CD4-positive, alpha-beta T cell treated with Interferon alpha-2 for 1 hour (primary cell): ENCODE measurements around the gene CFD.
"Not testable (repeated sequence)": the region's sequence is repeated elsewhere in the genome, so short reads cannot be mapped to it uniquely, and the experiment has no call there.

Experiments
- DNase-seq, 2 donors: peaks; one replicate each; pipeline ENCODE4 v3.0.0-alpha.2; 2020 to 2022

The CFD gene

DNA sequence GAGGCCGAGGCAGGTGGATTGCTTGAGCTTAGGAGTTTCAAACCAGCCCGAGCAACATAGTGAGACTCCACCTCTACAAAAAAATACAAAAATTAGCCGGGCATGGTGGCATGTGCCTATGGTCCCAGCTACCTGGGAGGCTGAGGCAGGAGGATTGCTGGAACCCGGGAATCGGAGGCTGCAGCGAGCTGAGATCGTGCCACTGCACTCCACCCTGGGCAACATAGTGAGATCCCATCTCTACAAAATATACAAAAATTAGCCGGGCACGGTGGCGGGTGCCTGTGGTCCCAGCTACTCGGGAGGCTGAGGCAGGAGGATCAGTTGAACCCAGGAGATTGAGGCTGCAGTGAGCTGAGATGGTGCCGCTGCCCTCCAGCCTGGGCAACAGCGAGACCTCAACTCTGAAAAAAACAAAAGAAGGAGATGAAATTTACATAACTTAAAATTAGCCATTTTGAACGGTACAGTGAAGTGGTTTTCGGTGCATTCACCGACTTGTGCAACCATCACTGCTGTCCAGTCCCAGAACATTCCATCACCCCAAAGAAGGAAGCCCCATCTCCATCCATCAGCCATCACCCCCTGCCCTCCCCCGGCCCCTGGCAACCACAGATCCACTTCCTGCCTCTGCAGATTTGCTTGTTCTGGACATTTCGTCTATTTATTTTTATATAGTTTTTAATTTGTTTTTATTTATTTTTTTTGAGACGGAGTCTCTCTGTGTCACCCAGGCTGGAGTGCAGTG is 33.4 kb upstream of the CFD start:
- DNase-seq, result no peak

DNA sequence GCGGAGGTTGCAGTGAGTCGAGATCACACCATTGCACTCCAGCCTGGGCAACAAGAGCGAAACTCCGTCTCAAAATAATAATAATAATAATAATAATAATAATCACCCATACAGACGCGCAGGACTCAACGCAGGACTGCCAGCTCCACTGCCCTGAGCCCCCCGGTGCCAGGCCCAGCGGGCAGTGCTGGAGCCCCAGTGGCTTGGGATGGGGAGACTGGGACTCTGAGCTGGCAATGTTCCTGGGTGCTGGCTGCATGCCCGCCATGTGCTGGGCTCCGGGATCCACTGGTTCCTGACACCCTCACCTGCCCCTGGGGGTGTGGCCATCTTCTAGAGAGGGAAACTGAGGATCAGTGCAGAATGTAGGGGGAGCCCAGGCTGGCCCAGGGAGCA is 32.2 kb upstream of the CFD start:
- no peak for DNase-seq

DNA sequence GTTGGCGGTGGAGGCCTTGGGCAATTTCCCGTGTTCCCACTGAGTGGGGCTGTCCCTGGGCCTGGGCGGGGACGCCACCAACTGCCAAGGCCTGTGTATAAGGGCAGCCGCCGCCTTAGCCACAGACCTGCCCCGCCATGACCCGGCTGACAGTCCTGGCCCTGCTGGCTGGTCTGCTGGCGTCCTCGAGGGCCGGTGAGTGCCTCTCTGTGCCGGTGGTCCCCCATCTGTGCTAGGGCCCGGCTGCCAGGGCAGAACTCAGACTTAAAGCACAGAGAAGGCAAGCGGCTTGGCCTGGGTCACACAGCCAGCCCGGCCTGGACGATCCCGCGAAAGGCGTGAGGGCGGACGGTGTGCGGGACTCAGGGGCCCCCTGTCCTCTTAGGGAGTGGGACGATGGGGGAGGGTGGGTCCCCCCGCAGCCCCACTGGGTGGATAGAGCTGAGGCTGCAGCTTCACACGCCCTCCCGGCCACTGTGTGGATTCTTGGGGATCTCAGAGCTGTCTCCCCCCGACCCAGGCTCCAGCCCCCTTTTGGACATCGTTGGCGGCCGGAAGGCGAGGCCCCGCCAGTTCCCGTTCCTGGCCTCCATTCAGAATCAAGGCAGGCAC is 31.6 kb upstream of the CFD start, which contains the start of gene AZU1:
AZU1 (plus strand) TSS at position 128 of the 612 bp plus-strand sequence; CDS start at position 138, 10 bp downstream.
- DNase-seq, result no peak

DNA sequence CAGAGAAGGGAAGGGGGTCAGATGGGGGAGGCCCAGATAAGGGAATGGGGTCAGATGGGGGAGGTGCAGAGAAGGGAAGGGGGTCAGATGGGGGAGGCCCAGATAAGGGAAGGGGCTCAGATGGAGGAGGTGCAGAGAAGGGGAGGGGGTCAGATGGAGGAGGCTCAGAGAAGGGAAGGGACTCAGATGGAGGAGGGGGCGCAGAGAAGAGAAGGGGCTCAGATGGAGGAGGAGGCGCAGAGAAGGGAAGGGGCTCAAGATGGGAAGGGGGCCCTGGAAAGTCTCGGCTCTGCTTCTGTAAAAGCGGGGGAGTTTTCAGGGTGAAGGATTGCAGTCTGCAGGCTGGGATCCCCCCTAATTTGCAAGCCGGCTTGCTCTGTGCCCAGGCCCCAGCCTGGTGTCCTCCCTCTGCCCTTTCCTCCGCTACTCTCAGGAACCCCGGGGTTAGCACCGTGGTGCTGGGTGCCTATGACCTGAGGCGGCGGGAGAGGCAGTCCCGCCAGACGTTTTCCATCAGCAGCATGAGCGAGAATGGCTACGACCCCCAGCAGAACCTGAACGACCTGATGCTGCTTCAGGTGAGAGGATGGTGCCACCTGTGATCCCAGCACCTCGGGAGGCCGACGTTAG is 30.2 kb upstream of the CFD start:
- DNase-seq, result no peak

DNA sequence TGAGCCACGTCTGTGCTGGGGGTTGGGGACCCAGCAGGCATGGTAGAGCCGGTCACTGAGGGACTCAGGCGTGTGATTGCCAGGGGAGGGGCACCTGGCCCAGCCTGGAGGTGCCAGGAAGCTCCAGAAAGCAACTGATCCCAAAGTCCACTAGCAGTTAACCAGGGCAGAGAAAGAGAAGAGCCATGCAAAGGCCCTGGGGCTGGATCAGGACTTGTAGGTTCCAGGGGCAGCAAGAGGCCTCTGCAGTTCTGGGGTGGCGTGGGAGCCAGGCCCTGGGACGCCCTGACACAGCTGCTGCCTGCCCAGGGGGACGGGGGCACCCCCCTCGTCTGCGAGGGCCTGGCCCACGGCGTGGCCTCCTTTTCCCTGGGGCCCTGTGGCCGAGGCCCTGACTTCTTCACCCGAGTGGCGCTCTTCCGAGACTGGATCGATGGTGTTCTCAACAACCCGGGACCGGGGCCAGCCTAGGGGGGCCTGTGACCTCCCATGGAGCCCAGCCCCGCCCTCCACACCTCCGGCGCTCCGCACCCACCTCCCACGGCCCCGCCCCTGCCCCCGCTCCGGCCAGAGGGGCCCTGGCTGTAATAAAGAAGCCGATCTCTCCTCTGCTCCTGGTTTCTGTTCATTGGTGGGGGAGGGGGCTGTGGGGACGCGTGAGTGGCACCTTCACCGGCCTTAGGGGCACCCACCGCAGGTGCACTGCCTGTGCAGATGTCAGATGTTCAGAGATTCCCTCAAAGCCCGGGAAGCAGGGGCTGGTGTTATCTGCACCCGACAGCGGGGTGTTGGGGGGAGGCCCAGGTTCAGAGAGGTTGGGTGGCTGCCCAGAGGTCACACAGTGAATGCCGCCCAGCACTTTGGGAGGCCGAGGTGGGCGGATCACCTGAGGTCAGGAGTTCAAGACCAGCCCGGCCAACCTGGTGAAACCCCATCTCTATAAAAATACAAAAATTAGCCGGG is 27.8 kb upstream of the CFD start:
- no peak for DNase-seq

DNA sequence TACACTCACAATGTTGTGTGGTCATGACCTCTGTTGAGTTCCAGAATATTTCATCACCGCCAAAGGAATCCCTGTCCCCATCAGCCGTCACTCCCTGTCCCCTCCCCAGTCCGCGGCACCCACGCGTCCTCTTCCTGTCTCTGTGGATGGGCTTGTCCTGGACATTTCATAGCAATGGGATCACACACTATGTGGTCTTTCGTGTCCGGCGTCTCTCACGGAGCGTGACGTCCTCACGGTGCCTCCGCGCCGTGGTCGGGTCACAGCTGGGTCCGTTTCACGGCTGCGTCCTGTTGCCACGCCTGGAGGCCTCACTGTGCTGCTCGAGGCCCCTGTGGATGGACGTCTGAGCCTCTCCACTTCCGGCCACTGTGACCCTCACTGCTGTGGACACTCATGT is 25.2 kb upstream of the CFD start:
- DNase-seq, result no peak

DNA sequence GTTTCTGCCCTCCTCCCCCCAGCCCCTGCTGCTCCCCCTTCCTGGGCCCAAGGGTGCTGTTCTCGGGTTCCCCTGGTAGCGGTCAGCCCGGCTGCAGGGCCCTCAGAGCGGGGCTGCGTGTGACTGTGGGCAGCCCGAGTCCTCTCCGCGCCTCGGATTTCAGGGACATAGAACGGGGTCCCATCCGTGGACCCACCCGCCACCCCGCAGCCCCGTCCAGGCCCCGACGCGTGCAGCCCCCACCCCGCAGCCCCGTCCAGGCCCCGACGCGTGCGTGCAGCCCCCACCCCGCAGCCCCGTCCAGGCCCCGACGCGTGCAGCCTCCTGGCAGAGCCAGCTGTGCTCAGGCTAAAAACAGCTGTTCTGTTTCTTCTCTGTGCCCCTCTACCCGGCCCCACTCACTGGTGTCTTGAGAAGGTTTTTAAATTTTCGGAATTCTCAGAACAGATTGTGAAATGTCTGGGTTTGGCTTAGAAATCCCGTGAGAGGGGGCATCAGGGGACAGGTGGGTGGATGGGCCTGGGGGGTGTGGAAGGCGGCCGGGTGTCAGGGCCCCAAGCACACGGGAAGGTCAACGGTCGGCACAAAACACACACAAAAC is 24.2 kb upstream of the CFD start:
- DNase-seq, result no peak

DNA sequence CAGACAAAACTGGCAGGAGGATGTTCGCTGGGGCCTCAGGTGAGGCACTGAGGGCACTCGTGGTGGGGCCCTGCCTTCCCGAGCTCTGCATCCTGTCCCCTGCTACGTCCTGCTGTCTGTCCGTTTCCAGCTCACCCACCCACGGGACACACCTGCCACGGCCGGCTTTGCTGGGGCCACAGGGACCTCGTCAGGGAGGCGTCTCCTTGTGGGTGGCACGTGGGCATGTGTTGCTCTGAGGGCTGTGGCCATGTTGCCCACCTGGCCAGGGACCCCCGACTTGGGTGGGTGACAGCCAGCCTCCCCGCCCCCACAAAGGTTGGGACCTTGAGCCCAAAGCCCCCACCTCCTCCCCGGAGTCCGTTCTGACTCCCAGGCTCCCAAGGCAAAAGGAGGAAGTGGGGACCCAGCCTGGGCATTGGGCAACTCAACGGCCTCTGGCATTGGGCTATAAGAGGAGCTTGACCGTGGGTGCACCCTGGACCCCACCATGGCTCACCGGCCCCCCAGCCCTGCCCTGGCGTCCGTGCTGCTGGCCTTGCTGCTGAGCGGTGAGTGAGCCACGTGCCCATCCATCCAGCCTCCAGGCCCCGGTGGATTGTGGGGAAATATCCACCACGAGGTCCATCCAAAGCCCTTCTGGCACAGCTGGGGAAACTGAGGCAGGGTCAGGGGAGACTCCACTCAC is 18.8 kb upstream of the CFD start, which contains the start of gene PRTN3:
PRTN3 (plus strand) TSS at position 481 of the 688 bp plus-strand sequence; CDS start at position 491, 10 bp downstream.
- DNase-seq, result peak in 1 of 2 donors; percentile 20

DNA sequence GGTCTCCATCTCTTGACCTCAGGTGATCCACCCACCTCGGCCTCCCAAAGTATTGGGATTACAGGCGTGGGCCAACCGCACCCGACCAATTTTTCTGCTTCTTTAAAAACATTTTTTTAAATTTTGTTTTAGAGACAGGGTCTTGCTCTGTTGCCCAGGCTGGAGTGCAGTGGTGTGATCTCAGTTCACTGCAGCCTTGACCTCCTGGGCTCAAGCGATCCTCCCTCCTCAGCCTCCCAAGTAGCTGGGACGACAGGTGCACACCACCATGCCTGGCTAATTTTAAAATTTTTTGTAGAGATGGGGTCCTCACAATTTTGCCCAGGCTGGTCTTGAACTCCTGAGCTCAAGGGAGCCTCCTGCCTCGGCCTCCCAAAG is 16.7 kb upstream of the CFD start:
- DNase-seq, result not testable (repeated sequence)

DNA sequence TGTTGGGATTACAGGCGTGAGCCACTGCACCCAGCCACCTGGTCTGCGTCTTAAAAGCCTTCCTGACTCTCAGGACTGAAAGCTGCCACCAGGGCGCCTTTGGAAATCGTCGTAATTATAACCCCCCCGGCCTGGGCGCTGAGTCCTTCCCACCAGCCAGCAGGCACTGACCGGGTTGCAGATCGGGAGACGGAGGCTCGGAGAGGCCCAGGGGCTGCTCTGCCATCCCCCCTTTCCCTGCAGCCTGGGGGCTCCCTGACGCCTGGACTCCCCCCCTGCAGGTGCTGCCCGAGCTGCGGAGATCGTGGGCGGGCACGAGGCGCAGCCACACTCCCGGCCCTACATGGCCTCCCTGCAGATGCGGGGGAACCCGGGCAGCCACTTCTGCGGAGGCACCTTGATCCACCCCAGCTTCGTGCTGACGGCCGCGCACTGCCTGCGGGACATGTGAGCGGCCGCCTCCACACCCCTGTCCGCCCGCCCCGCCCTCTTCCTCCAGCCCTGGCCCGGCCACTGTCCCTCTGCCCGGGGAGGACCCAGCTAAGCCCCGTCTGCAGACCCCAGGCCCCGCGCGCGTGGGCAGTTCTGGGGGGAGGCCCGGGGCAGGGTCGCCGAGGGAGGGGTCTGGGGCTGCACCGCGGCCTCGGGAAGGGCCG is 16.2 kb upstream of the CFD start:
- no peak for DNase-seq

DNA sequence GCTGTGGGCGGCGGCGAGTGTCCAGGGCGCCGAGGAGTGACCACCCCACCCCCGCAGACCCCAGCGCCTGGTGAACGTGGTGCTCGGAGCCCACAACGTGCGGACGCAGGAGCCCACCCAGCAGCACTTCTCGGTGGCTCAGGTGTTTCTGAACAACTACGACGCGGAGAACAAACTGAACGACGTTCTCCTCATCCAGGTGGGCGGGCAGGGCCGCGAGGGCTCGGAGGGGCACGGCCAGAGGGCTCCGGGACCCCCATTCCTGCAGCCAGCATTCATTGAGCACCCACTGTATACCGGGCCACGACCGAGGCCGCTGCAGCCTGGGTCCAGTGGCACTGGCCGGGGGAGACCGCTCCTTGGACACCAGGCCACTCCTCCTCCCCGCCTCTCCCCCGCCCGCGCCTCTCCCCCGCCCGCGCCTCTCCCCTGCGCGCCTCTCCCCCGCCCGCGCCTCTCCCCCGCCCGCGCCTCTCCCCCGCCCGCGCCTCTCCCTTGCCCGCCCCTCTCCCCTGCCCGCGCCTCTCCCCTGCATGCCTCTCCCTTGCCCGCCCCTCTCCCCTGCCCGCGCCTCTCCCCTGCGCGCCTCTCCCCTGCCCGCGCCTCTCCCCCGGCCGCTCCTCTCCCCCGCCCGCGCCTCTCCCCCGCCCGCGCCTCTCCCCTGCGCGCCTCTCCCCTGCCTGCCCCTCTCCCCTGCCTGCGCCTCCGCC is 15.5 kb upstream of the CFD start:
- DNase-seq, result no peak

DNA sequence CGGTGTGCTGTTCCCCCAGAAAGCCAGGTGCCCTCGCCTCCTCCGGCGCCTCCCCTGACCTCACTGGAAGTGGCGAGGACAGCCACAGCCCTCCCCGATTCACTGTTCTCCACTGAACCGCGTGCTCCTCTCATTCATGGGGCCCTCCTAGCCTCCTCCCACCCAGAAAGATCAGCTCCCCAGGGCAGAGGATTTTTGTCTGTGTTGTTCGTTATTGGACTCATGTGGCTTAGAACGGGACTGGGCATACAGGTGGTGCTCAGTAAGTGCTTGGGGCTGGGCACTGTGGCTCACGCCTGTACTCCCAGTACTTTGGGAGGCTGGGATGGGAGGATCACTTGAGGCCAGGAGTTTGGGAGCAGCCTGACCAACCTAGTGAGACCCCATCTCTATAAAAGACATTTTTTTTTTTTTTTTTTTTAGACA is 14.9 kb upstream of the CFD start:
- no peak for DNase-seq

DNA sequence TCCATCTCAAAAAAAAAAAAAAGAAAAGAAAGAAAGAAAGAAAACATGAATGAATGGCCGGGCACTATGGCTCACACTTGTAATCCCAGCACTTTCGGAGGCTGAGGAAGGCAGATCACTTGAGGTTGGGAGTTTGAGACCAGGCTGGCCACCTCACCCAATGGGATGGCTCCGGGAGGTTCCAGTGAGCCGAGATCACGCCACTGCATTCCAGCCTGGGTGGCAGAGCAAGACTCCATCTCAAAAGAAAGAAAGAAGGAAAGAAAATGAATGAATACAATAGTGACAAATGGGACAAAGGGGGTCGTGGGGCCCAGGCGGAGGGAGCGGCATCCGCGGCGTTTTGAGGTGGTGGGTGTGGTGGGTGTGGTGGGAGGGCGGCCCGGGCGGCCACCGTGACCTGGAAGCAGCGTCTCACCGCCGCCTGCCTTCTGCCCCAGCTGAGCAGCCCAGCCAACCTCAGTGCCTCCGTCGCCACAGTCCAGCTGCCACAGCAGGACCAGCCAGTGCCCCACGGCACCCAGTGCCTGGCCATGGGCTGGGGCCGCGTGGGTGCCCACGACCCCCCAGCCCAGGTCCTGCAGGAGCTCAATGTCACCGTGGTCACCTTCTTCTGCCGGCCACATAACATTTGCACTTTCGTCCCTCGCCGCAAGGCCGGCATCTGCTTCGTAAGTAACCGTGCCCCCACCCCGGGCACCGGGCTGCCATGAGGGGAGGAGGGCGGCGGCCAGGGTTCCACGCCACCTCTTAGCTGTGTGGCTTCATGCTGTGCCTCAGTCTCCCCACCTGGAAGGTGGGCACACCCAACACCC is 13.6 kb upstream of the CFD start:
- DNase-seq, result no peak

DNA sequence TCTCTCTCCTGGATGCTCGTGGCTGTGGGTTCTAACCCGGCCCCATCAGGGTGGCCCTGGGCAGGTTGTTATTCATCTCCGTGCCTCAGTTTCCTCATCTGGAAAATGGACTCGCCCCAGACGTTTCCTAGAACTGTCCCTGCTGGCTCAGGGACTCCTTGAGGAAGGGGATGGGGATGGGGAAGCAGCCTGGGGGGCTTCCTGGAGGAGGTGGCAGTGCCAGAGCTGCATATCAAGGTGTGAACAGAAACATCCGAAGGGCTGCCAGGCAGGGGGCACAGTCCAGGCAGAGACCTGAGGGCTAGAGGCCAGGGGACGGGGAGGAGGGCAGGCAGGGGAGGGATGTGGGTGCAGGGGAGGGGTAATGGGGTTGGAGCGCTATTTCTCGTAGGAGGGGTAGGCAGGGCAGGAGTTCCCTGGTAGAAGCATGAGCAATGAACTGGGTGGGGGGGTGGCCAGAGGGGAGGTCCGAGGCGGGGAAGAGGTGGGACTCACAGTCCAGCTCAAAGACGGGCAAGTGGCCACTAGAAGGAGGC is 11.0 kb upstream of the CFD start:
- no peak for DNase-seq

DNA sequence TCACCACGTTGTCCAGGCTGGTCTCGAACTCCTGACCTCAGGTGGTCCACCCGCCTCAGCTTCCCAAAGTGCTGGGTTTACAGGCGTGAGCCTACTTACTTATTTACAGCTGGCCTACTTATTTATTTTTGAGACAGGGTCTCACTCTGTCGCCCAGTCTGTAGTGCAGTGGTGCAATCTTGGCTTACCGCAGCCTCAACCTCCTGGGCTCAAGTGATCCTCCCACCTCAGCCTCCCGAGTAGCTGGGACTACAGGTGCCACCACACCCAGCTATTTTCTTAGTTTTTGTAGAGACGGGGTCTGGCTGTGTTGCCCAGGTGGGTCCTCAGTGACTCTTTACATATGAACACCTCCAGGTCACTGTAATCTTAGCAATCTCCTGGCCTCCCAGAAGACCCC is 10.3 kb upstream of the CFD start:
- not testable (repeated sequence) for DNase-seq

DNA sequence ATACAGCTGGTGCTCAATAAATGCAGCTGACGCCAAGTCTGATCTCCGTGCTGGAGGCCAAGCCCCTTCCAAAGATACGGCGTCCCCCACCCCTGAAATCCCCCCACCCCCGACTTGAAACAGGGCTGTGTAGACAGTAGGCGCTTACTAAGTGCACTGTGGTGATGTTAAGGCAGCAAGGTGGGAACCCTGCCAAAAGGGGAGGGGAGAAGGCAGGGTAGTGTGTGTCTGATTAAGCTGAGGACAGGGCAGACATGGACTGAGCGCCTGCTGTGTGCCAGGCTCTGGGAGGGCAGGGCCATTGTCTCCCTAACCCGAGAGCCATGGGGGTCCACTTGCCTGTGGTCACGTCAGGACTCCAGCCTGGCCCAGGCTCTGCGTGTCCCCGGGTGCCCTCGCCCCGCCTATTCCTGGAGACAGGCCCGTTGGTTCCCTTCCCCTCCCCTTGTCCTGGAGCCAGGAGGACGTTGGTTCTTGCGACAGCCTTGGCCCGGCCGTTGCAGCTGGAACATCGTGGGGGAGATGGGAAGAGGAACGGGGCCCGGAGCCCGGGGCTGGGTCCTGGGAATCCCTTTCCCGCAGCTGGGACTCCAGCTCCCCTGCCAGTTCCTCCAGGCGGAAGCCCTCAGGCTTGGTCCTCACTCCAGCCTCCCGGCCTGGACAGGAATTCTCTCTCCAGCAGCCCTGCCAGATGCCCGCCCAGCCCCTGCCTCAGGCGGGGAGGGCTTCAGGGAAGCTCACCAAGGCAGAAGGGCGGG is 9.1 kb upstream of the CFD start:
- DNase-seq, result no peak

DNA sequence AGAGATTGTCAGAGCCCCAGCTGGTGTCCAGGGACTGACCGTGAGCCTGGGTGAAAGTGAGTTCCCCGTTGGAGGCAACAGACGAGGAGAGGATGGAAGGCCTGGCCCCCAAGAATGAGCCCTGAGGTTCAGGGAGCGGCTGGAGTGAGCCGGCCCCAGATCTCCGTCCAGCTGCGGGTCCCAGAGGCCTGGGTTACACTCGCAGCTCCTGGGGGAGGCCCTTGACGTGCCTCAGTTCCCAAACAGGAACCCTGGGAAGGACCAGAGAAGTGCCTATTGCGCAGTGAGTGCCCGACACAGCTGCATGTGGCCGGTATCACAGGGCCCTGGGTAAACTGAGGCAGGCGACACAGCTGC is 8.5 kb upstream of the CFD start:
- DNase-seq, result no peak

DNA sequence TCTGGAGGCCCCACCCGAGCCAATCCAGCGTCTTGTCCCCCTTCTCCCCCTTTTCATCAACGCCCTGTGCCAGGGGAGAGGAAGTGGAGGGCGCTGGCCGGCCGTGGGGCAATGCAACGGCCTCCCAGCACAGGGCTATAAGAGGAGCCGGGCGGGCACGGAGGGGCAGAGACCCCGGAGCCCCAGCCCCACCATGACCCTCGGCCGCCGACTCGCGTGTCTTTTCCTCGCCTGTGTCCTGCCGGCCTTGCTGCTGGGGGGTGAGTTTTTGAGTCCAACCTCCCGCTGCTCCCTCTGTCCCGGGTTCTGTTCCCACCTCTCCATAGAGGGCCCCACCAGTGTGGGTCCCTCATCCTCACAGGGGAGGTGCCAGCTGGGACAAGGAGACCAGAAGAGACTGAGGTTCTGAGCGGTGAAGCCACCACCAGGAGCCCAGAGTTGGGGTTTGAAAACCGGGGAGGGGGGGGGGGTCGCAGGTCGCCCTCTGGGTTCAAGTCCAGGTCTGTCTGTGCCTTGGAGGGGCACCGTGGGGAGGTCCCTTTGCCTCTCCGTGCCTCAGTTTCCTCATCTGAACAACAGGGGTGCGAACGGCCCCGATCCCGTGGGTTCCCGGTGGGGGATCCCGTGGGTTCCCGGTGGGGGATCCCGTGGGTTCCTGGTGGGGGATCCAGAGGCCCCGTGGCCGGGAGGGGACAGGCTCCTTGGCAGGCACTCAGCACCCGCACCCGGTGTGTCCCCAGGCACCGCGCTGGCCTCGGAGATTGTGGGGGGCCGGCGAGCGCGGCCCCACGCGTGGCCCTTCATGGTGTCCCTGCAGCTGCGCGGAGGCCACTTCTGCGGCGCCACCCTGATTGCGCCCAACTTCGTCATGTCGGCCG is 7.1 kb upstream of the CFD start, which contains the start of gene ELANE:
ELANE (plus strand) TSS at position 168 of the 878 bp plus-strand sequence; CDS start at position 194, 26 bp downstream.
- DNase-seq, result no peak
